ENCODE results near the gene VIP.
"Not testable (repeated sequence)": the region's sequence is repeated elsewhere in the genome, so short reads cannot be mapped to it uniquely, and the experiment has no call there.

VIP gene

DNA sequence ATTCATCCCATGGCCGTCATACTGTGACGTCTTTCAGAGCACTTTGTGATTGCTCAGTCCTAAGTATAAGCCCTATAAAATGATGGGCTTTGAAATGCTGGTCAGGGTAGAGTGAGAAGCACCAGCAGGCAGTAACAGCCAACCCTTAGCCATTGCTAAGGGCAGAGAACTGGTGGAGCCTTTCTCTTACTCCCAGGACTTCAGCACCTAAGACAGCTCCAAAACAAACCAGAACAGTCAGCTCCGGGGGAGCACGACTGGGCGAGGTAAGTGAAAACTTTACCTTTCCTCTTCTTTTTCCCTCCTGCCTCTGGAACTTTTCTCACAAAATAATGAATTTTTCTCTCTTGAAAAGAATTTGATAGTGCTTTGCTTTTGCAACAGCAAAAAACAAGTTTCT, at the start of gene VIP:
Gene VIP (plus strand): TSS at position 104 of the 400 bp plus-strand sequence. CDS start 1,381 bp downstream, outside the sequence.
- no peak for TF ChIP-seq POLR2A (IDR thresholded peaks at IDR 0.05; ENCODE audit: low read length)
- DNase-seq: no peak

DNA sequence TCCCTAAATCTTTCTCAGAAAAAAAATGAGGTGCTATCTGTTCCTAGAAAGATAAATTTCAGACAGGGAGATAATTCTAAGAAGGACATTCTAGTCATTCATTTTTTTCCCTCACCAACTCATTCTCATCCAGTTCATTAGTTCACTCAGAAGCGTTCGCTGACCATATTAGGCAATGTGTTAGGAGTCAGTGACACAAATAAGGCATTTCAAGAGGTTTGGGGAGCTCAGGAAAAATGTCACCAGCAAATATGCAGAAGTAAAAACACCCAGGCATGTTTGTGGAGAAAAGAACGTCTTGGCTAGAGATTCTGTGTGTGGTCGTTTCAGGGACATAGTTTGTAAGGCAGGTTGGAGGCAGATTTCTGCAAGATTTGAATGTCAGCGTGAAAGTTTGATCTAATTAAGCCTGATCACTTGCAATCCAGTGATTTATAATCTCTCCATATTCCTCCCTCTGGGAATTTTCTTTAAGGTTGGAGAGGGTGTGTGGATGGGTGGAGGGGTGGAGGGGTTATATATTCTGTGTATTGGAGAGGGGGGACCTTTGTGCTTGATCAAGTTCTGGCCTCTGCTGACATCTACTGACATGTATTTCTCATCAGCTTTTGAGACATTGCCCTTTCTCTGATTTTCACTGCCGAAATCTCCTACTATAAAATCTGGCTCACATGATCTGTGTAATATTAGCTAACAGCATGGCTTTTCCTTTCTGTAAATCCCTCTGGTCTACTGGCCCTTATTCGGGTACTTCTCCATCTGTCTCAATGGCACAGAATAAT, 49.3 kb upstream of the VIP start:
- no peak for DNase-seq
- no peak for TF ChIP-seq GATA1 (IDR thresholded peaks at IDR 0.05; ENCODE audit: low read depth, low read length)
- TF ChIP-seq POLR2A (IDR thresholded peaks at IDR 0.05; ENCODE audit: low read length): no peak

DNA sequence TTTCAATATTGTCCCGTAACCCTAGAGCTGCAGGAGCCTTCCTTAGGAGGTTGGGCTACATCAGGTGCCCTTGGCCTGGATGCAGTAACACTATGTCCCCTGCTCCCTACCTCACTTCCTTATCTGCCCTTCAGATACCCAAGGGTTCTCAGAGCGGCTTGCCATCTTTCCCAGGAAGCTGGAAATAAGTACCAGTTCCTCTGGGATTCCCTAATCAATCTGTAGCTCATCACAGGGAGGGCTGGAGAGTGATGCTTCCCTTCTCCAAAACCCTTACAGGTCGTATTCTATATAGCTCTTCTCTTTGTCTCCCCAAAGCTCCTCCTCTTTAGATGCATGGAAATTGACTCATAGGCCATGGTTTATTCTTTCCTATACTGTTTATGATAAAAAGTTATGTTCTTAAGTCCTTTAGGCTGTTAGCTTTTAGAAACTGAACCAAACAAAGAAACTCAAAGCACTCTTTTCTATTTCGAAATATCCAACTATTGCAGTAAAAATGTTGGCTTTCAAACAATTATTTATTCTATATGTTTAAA, 48.7 kb upstream of the VIP start:
- no peak for DNase-seq
- no peak for TF ChIP-seq GATA1 (IDR thresholded peaks at IDR 0.05; ENCODE audit: low read depth, low read length)
- no peak for TF ChIP-seq POLR2A (IDR thresholded peaks at IDR 0.05; ENCODE audit: low read length)

DNA sequence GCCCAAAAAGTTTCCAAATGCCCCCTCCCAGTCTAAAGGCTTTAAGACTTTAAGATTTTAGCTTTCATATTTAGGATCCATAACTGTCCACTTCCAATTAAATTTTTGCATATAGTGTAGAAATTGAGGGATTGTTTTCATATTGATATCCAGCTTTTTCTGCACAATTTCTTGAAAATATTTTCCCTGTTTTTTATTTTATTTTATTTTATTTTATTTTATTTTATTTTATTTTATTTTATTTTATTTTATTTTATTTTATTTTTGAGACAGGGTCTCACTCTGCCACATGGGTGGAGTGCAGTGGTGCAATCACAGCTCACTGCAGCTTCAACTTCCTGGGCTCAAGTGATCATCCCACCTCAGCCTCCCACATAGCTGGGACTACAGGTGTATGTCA, 46.8 kb upstream of the VIP start:
- DNase-seq: not testable (repeated sequence)

DNA sequence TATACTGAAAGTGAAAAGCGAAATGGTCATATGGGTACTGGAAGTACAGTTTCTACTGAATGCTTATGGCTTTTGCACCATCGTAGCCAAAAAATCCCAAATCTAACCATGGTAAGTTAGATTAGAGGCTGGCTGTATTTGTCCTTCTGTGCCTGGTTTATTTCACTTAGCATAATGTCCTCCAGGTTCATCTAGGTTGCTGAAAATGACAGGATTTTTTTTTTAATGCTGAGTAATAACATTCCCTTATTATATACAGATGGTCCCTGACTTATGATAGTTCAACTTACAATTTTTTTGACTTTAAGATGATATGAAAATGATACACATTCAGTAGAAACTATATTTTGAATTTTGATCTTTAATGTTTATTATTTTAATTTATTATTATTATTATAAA, 45.3 kb upstream of the VIP start:
- DNase-seq: no peak
- no peak for TF ChIP-seq POLR2A (IDR thresholded peaks at IDR 0.05; ENCODE audit: low read length)
- TF ChIP-seq GATA1 (IDR thresholded peaks at IDR 0.05; ENCODE audit: low read depth, low read length): no peak

DNA sequence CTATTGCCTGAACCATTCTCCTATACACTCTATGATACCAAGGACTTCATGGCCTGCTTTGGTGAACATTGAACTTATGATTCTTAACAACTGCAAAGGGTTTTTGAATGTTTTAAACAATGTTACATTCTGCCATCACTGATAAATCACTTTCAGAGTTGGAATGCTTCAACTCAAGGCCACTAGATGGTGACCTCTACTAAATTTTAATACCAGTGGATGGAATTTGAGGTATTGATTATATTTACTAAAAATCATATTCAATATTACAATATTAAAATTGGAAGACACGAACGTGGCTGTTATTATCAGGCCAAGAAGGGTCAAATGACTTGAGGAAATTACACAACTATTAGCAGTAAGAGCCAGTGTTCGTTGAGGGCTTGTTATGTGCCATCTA, 34.3 kb upstream of the VIP start:
- DNase-seq: no peak
- TF ChIP-seq GATA1 (IDR thresholded peaks at IDR 0.05; ENCODE audit: low read depth, low read length) (no peak), POLR2A (IDR thresholded peaks at IDR 0.05; ENCODE audit: low read length) (no peak)

DNA sequence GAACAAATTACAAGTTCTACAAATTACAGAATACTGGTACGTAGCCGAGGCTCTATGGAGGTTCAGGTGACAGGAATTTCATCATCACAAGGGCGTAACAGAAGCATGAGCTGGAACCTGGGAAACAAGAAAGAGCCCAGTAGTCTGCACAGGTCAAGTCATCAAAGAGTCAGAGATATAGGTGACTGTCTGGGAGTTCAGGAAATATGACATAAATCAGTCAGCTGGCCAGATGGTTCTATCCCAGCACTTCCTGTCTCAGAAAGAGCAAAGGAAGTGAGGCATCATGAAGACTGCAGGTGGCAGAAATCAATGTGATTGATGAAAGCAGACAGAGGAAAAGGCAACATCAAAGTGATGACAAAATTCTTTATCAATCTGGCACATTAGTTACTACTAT, 29.6 kb upstream of the VIP start:
- no peak for DNase-seq
- no peak for TF ChIP-seq POLR2A (IDR thresholded peaks at IDR 0.05; ENCODE audit: low read length)
- TF ChIP-seq GATA1 (IDR thresholded peaks at IDR 0.05; ENCODE audit: low read depth, low read length): no peak

DNA sequence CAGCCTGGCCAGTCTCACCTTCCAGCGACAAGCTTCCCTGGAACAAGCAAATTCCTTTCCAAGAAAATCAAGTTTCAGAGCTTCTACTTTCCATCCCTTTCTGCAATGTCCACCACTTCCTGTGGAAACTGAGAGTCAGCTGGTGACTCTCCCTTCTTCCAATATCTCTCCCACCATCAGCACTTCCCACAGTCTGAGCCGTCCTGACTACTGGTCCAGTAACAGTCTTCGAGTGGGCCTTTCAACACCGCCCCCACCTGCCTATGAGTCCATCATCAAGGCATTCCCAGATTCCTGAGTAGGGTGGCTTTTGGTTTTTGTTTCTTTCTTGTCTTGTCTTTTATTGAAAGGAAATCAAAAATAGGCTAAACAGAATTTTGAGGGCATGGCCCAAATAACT, 28.6 kb upstream of the VIP start:
- TF ChIP-seq GATA1 (IDR thresholded peaks at IDR 0.05; ENCODE audit: low read depth, low read length) (no peak), POLR2A (IDR thresholded peaks at IDR 0.05; ENCODE audit: low read length) (no peak)
- no peak for DNase-seq

DNA sequence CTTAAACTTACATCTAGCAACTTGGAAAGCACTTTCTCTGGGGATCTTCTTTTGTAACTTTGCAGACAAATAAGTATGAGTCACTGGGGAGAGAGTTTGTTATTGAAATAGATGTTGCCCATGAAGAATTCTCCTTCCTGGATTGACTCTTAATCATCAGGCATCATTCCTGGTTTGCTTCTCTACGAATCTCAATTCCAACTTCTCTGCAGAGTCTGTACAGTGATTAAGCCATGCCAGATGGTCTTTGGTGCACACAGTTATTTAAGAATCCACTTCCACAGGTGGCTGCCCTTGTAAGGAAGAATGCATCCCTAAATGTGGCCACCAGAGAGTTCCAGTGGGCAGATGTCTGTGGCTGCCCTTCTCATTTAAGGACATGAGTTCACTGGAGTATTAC, 27.2 kb upstream of the VIP start:
- DNase-seq: no peak
- TF ChIP-seq POLR2A (IDR thresholded peaks at IDR 0.05; ENCODE audit: low read length) (no peak), GATA1 (IDR thresholded peaks at IDR 0.05; ENCODE audit: low read depth, low read length) (no peak)

DNA sequence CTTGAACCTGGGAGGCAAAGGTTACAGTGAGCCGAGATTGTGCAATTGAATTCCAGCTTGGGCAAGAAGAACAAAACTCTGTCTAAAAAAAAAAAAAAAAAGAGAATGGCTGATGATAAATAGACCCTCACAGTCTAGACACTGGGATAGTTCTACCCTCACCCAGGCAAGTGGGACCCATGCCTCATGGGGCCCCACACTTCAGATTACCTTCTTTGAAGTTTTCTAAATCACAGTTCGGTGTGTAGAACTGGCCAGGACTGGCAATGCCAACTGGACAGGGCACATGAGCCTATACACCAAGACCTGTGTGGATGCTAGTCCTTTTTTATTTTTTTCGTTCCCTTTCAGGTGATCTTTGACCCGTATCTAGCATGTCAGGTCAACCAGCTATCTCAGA, 24.3 kb upstream of the VIP start:
- no peak for DNase-seq
- no peak for TF ChIP-seq POLR2A (IDR thresholded peaks at IDR 0.05; ENCODE audit: low read length)
- TF ChIP-seq GATA1 (IDR thresholded peaks at IDR 0.05; ENCODE audit: low read depth, low read length): no peak

DNA sequence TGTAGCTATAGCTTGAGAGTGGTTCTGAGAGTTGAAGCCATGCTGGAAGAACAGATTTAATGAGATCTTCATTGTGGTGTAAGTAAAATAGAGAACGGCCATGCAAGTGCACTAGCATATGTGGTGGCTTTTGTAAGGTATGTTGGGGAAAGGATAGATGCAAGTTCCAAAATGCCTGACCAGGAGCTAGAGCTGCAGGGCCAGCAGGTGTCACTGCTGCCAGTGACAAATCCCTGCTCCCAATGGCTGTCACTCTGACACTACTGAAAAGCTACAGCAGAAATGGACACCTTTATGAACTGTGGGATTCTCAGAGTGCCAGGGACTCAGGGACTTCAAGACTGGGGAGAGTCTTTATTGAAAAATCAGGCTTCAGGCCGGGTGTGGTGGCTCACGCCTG, 23.1 kb upstream of the VIP start:
- DNase-seq: no peak
- TF ChIP-seq POLR2A (IDR thresholded peaks at IDR 0.05; ENCODE audit: low read length) (no peak), GATA1 (IDR thresholded peaks at IDR 0.05; ENCODE audit: low read depth, low read length) (no peak)

DNA sequence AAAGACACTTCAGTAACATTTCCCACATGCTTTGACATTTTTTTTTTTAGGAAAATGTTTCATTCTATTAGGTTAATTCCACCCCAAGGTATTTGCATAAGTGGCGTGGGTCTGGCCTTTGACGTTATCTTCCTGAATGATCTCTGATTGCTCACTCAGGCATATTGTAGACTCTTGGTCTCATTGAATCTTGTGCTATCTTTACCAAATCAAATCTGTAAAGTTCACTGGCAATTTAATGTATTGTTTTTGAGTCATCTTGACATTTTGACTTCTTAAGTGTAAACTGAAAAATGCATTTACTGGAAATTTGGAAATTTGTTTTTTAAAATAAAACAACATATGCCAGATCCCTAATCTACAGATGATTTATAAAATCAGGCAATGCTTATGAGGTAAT, 16.0 kb upstream of the VIP start:
- DNase-seq: no peak
- TF ChIP-seq GATA1 (IDR thresholded peaks at IDR 0.05; ENCODE audit: low read depth, low read length) (no peak), POLR2A (IDR thresholded peaks at IDR 0.05; ENCODE audit: low read length) (no peak)

DNA sequence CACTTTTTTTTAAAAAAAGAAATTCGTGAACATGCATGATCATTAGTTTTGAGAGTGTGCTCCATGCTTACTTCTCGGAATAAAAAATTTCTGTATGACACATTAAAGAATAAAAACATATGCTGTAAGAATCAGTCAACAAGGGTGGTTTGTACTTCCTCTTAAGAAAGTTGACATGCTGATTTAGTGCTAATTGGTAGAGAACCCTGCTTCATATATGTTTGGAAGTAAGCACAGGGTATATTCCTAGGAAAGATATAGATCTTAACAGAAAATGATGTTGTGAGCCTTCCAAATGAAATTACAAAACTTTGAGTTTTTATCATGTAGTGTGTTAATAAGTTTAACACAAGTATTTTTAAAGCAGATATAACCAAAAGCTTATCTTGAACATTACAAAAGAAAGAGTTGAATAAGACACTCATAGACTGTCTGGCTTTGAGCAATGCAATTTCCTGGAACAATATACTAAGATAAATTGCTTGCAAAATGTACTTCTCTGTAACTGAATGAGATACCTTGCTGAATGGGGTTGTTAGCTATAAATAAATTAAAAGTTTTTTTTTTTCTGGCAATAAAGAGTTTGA, 13.8 kb upstream of the VIP start:
- no peak for TF ChIP-seq POLR2A (IDR thresholded peaks at IDR 0.05; ENCODE audit: low read length)
- DNase-seq: no peak

DNA sequence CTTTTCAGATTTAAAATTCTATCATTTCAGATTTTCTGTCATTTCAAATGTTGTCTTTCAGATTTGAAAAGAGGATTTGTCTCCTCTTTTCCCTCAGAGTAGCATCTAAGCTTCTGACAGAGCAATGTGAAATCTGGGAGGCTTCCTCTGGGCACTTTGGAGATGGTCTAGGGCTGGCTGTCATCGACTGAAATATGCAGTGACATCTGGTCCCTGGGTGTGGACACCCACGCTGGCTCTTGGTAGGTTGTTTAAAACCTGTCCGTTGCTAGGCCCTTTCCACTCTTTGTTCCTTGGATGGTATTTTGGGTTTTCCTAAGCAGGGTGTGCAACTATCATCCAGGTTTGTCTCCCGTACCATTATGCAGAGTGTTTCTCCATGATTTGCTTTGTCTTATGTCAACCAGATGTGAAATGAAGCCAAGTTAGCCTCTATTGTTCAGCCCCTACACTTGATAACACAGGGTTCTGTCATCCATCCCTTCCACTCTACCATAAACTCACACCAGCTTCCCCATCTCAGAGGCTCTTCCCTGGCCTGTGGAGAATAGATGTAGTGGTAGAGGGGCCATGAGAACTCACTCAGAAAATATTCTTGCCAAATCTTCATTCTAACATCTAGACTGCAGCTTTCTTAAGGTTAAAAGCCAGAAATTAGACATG, 5.0 kb upstream of the VIP start:
- TF ChIP-seq POLR2A (IDR thresholded peaks at IDR 0.05; ENCODE audit: low read length) (no peak), GATA1 (IDR thresholded peaks at IDR 0.05; ENCODE audit: low read depth, low read length) (no peak)
- DNase-seq: no peak

DNA sequence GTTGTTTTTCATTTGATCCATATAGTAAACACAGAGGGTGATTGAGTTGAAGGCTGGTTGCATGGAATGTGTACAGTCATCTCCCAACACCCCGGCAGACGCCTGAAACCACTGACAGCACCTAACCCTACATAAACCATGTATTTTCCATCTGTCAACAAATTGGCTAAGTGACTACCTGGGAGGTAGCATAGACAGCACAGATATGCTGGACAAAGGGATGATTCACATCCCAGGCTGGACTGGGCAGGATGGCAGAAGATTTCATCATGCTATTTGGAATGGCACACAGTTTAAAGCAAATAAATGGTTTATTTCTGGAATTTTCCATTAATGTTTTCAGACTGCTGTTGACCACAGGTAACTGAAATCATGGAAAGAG, 4.4 kb upstream of the VIP start:
- no peak for TF ChIP-seq POLR2A (IDR thresholded peaks at IDR 0.05; ENCODE audit: low read length)
- TF ChIP-seq GATA1 (IDR thresholded peaks at IDR 0.05; ENCODE audit: low read depth, low read length): no peak
- no peak for DNase-seq
